HG03571 (cell line): ENCODE results near the gene PIGV.
A peak's percentile ranks its signal among the peaks of the same experiment; 100 is the strongest.

ENCODE experiments used
- ATAC-seq: cut with Tn5 transposase; IDR thresholded peaks from one replicate; pipeline ENCODE4 v1.9.1; 2021; ENCODE audit not compliant: unreplicated experiment

Gene PIGV

GRCh38 chr1:26787706-26788514 is at the start of gene PIGV:
Gene PIGV (plus strand): TSS chr1:26787950. CDS start chr1:26790816, 2,866 bp downstream.
- ATAC-seq: peak; percentile 60

- ATAC-seq: no peak
These were observed 48.3 kb upstream of the PIGV start for GRCh38 chr1:26739329-26739914.

GRCh38 chr1:26740023-26740634 is 47.6 kb upstream of the PIGV start:
- ATAC-seq: no peak

- no peak for ATAC-seq
These were observed 46.8 kb upstream of the PIGV start for GRCh38 chr1:26740952-26741351.

- no peak for ATAC-seq
These were observed 44.2 kb upstream of the PIGV start for GRCh38 chr1:26743426-26744059.

GRCh38 chr1:26744075-26744959 is 43.4 kb upstream of the PIGV start:
- peak; percentile 95 for ATAC-seq

- no peak for ATAC-seq
These were observed 42.6 kb upstream of the PIGV start for GRCh38 chr1:26745191-26745590.

GRCh38 chr1:26747048-26747447 is 40.7 kb upstream of the PIGV start:
- no peak for ATAC-seq

- no peak for ATAC-seq
These were observed 39.4 kb upstream of the PIGV start for GRCh38 chr1:26748351-26748750.

- ATAC-seq: no peak
These were observed 38.3 kb upstream of the PIGV start for GRCh38 chr1:26749458-26749857.

GRCh38 chr1:26750428-26750827 is 37.3 kb upstream of the PIGV start:
- ATAC-seq: no peak

- ATAC-seq: no peak
These were observed 35.2 kb upstream of the PIGV start for GRCh38 chr1:26752519-26752918.

GRCh38 chr1:26754086-26754874 is 33.5 kb upstream of the PIGV start:
- ATAC-seq: no peak

GRCh38 chr1:26758358-26758757 is 29.4 kb upstream of the PIGV start:
- no peak for ATAC-seq

- no peak for ATAC-seq
These were observed 28.2 kb upstream of the PIGV start for GRCh38 chr1:26759531-26759930.

- no peak for ATAC-seq
These were observed 26.5 kb upstream of the PIGV start for GRCh38 chr1:26761217-26761616.

GRCh38 chr1:26767714-26768113 is 20.0 kb upstream of the PIGV start:
- ATAC-seq: no peak

GRCh38 chr1:26768755-26769154 is 19.0 kb upstream of the PIGV start:
- no peak for ATAC-seq

GRCh38 chr1:26771285-26771642 is 16.5 kb upstream of the PIGV start:
- no peak for ATAC-seq
